Osteocyte (in vitro differentiated cells): ENCODE results near the gene IPPK. TPM values are rescaled to one million over a fixed set of nuclear protein-coding genes. Genes with fewer than 3 reads are reported as not detected.

Source experiments
- DNase-seq: peaks from one replicate; pipeline ENCODE4 v3.0.0; 2021; ENCODE audit warnings: mixed read lengths; ENCODE audit not compliant: unreplicated experiment; ENCODE audit errors: extremely low spot score
- H3K27ac Mint-ChIP-seq: one replicate; pipeline ENCODE4 v1.8.0; 2021; ENCODE audit warnings: mild to moderate bottlenecking, mixed read lengths; ENCODE audit not compliant: unreplicated experiment
- H3K27me3 Mint-ChIP-seq: one replicate; pipeline ENCODE4 v1.8.0; 2021; ENCODE audit warnings: mixed read lengths; ENCODE audit not compliant: unreplicated experiment
- H3K36me3 Mint-ChIP-seq: one replicate; pipeline ENCODE4 v1.8.0; 2021; ENCODE audit warnings: mixed read lengths; ENCODE audit not compliant: unreplicated experiment
- H3K4me1 Mint-ChIP-seq: one replicate; pipeline ENCODE4 v1.8.0; 2021; ENCODE audit warnings: mixed read lengths; ENCODE audit not compliant: unreplicated experiment
- H3K4me3 Mint-ChIP-seq: one replicate; pipeline ENCODE4 v1.8.0; 2021; ENCODE audit warnings: mild to moderate bottlenecking, moderate library complexity, mixed read lengths; ENCODE audit not compliant: unreplicated experiment
- H3K9me3 Mint-ChIP-seq: one replicate; pipeline ENCODE4 v1.8.0; 2021; ENCODE audit warnings: mixed read lengths; ENCODE audit not compliant: unreplicated experiment
- CTCF ChIP-seq: fragments of 200-600 bp; sonication (generic); IDR thresholded peaks from 2 replicates; pipeline ENCODE4 v1.5.0; 2021; ENCODE audit warnings: antibody characterized with exemption, mild to moderate bottlenecking, moderate library complexity
- total RNA-seq: library from RNA; stranded (reverse); gene quantifications from 2 replicates; pipeline ENCODE4 v1.2.1, GENCODE V29; 2021

Gene IPPK
- total RNA-seq, 1 donor from 2014 or later: 6.4 TPM

- Mint-ChIP-seq H3K27me3 (no peaks in the 10 kb centered on the region), H3K36me3 (peaks cover 14% of the 10 kb centered on the region), H3K4me3 (no peak overlapping the region), H3K4me1 (peaks cover 65% of the 10 kb centered on the region), H3K9me3 (peaks cover 4% of the 10 kb centered on the region), H3K27ac (peak overlapping the region; percentile 35)
- TF ChIP-seq CTCF: no peak
- DNase-seq: no peak
Observed at GRCh38 chr9:92605224-92605623, 64.7 kb downstream of the IPPK start.

- Mint-ChIP-seq H3K36me3 (peaks cover 14% of the 10 kb centered on the region), H3K4me1 (peaks cover 70% of the 10 kb centered on the region)
- TF ChIP-seq CTCF: no peak
Observed at GRCh38 chr9:92603990-92604389, 65.9 kb downstream of the IPPK start.

GRCh38 chr9:92603100-92603499, 66.8 kb downstream of the IPPK start:
- peaks cover 14% of the 10 kb centered on the region for H3K36me3 Mint-ChIP-seq
- peaks cover 68% of the 10 kb centered on the region for H3K4me1 Mint-ChIP-seq
- no peak for TF ChIP-seq CTCF
- no peaks in the 10 kb centered on the region for H3K27me3 Mint-ChIP-seq
- H3K9me3 Mint-ChIP-seq: peaks cover 4% of the 10 kb centered on the region
- no peak overlapping the region for H3K4me3 Mint-ChIP-seq
- peak overlapping the region; percentile 56 for H3K27ac Mint-ChIP-seq
- DNase-seq: no peak

More at GRCh38 chr9:92603990-92604389, 65.9 kb downstream of the IPPK start:
- no peak overlapping the region for H3K27ac Mint-ChIP-seq
- peaks cover 4% of the 10 kb centered on the region for H3K9me3 Mint-ChIP-seq
- no peaks in the 10 kb centered on the region for H3K27me3 Mint-ChIP-seq
- DNase-seq: no peak
- no peak overlapping the region for H3K4me3 Mint-ChIP-seq

GRCh38 chr9:92602413-92602812, 67.5 kb downstream of the IPPK start:
- TF ChIP-seq CTCF: no peak
- Mint-ChIP-seq H3K27me3 (no peaks in the 10 kb centered on the region), H3K4me1 (peaks cover 67% of the 10 kb centered on the region), H3K36me3 (peaks cover 14% of the 10 kb centered on the region), H3K27ac (peak overlapping the region; percentile 92), H3K4me3 (no peak overlapping the region), H3K9me3 (peaks cover 4% of the 10 kb centered on the region)
- no peak for DNase-seq

GRCh38 chr9:92601451-92601850, 68.5 kb downstream of the IPPK start:
- peaks cover 59% of the 10 kb centered on the region for H3K4me1 Mint-ChIP-seq
- no peaks in the 10 kb centered on the region for H3K27me3 Mint-ChIP-seq
- peak overlapping the region; percentile 92 for H3K27ac Mint-ChIP-seq

More at GRCh38 chr9:92601451-92601850, 68.5 kb downstream of the IPPK start:
- DNase-seq: no peak
- no peak for TF ChIP-seq CTCF
- peaks cover 4% of the 10 kb centered on the region for H3K9me3 Mint-ChIP-seq
- no peak overlapping the region for H3K4me3 Mint-ChIP-seq
- H3K36me3 Mint-ChIP-seq: peaks cover 14% of the 10 kb centered on the region
